ENCODE results near the gene RESP18.
"Not testable (repeated sequence)": the region's sequence is repeated elsewhere in the genome, so short reads cannot be mapped to it uniquely, and the experiment has no call there.

RESP18 gene

GRCh38 chr2:219325657-219326315 is 6.8 kb downstream of the RESP18 start:
- DNase-seq (ENCODE audit: low spot score) = no peak

- no peak for DNase-seq (ENCODE audit: low spot score)
Measured at GRCh38 chr2:219325136-219325535, 7.4 kb downstream of the RESP18 start.

DNA sequence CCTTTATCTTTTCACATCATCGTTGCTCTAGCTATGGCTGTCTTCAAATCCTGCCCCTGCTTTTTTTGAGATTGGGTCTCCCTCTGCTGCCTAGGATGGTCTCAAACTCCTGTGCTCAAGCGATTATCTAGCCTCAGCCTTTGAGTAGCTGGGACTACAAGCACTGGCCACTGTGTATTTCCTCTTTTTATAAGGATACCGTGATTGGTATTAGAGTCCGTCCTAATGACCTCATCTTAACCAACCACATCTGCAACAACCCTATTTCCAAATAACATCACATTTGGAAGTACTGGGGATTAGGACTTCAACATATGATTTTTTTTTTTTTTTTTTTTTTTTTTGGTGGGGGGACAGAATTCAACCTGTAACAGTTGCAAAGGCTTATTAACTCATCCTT is 9.1 kb downstream of the RESP18 start:
- no peak for DNase-seq (ENCODE audit: low spot score)

- DNase-seq (ENCODE audit: low spot score) = no peak
Measured at GRCh38 chr2:219314804-219315468, 17.6 kb downstream of the RESP18 start.

GRCh38 chr2:219312683-219313263 is 19.8 kb downstream of the RESP18 start:
- DNase-seq (ENCODE audit: low spot score) = not testable (repeated sequence)

DNA sequence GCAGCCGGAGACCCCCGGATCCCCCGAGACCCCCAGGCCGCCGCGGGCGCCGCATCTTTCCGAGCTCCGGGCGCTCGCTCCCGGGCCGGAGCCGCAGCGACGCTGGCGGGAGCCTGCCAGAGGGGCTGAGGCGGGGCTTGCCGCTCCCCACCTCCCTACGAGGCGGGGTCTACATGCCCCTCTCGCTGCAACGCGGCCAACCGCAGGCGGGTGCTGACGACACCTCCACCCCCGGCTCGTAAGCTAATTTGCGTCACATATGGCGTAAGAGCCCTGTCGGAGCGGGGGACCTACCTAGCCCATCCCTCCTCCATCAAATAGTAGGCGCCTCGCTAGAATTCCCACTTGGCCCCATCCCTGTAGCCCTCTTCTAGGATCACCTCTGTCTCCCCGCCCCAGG is 23.3 kb downstream of the RESP18 start, which contains the start of gene PTPRN:
TSS of gene PTPRN (minus strand) at position 124 of the 400 bp plus-strand sequence. CDS start at position 55, 69 bp downstream.
- DNase-seq (ENCODE audit: low spot score) = no peak

GRCh38 chr2:219308142-219309101 is 24.1 kb downstream of the RESP18 start:
- DNase-seq (ENCODE audit: low spot score) = peak; percentile 58

GRCh38 chr2:219306047-219306446 is 26.5 kb downstream of the RESP18 start:
- DNase-seq (ENCODE audit: low spot score) = no peak

DNA sequence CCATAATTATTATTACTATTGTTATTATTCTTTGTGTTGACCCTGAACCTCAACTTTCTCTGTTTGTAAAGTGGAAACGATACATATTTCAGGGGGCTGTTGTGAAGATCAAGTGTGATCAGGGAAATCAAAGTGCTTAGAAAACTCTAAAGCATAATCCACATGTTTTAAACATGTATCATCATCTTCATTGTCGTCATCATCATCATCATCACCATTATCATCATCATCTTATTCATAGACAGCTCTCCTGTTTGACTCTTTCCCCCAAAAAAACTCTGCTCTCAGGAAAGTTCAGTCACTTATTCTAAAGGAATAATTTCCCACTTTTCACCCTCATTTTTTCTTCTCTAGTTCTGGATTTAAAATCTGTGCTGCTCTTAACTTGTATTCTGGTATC is 28.3 kb downstream of the RESP18 start:
- no peak for DNase-seq (ENCODE audit: low spot score)

DNA sequence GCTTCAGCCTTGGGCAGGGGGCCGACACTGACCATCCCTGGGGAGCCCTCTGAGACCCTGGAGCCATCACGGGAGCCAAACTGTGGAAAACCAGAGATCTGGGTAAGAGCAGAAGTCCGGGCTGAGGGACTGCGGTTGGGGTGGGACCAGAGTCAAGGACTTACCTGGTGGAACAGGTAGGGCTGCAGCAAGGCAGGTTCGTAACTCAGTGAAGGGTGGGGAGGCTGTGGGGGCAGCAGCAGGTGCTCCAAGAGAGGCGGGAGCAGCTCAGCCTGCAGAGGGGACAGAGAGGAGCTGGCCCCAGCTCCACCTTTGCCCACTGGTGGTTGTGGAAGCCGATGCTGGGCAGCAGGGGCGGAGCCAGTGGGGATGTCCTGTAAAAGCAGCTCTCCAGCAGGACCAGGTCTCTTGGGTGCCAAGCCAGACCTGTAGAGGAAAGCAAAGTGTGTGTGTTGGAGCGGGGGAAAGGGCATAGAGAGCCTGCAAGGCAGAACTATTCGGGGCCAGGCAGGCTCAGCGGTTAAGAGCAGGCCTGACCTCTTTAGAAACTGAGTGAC is 30.1 kb downstream of the RESP18 start:
- no peak for DNase-seq (ENCODE audit: low spot score)

DNA sequence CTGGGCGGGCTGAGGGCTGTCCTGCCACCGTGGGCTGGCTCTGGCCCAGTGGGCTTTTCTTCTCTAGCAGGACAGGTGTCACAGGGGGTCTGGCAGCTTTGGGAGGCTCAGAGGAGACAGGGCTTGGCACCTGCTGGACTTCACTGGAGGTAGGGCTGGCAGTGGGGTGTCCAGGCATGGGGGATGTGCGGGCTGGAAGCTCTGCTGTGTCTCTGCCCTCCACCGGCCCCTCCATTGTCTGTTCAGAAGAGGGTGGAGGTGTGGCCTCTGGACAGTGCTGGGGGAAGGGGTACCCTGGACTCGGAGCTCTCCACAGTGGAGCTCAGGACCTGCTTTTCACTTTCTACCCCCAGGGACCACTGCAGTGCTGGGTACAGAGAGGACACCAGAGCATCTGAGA is 32.5 kb downstream of the RESP18 start:
- no peak for DNase-seq (ENCODE audit: low spot score)

DNA sequence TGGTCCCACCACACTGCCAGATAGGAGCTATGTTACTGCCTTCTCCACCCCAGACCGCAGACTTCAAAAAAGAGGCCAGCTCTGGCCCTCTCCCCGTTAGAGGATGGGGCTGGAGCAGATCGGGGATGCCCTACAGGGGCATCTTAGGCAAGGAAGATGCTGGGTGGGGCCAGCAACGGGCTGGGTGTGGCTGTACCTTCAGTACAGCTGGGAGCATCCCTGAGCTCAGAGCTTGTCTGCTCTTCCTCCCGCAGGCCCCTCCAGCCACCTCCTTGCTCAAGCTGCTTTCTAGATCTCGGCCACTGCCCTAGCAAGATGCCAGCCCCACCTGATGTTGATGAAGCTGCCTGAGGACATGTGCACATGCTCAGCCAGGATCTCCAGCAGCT is 33.2 kb downstream of the RESP18 start:
- no peak for DNase-seq (ENCODE audit: low spot score)

- peak; percentile 89 for DNase-seq (ENCODE audit: low spot score)
Measured at GRCh38 chr2:219298759-219299371, 33.7 kb downstream of the RESP18 start.

- DNase-seq (ENCODE audit: low spot score) = no peak
Measured at GRCh38 chr2:219297766-219298456, 34.6 kb downstream of the RESP18 start.

GRCh38 chr2:219296631-219297391 is 35.7 kb downstream of the RESP18 start:
- DNase-seq (ENCODE audit: low spot score) = no peak

GRCh38 chr2:219296142-219296541 is 36.4 kb downstream of the RESP18 start:
- no peak for DNase-seq (ENCODE audit: low spot score)

GRCh38 chr2:219294356-219295351 is 37.9 kb downstream of the RESP18 start:
- DNase-seq (ENCODE audit: low spot score) = peak; percentile 92

- DNase-seq (ENCODE audit: low spot score) = no peak
Measured at GRCh38 chr2:219293736-219294231, 38.8 kb downstream of the RESP18 start.

DNA sequence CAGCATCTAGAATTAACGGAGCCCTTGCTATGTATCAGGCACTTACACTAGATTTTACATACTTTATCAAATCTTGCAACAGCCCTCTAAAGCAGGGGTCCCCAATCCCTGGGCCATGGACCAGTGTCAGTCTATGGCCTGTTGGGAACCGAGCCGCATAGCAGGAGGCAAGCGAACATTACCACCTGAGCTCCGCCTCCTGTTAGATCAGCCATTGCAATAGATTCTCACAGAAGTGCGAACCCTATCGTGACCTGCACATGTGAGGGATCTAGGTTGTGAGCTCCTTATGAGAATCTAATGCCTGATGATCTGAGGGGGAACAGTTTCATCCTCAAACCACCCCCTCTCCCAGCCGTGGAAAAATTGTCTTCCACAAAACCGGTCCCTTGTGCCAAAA is 39.9 kb downstream of the RESP18 start:
- no peak for DNase-seq (ENCODE audit: low spot score)
